NCI-H2081 (cell line): Measurements from ENCODE around the gene CAPZB.
"Not testable (repeated sequence)": the region's sequence is repeated elsewhere in the genome, so short reads cannot be mapped to it uniquely, and the experiment has no call there.

ENCODE experiments used
- DNase-seq, 2 experiments: peaks; one replicate each; lab custom pipeline; 2025; lab: John Stamatoyannopoulos, UW

The CAPZB gene

DNA sequence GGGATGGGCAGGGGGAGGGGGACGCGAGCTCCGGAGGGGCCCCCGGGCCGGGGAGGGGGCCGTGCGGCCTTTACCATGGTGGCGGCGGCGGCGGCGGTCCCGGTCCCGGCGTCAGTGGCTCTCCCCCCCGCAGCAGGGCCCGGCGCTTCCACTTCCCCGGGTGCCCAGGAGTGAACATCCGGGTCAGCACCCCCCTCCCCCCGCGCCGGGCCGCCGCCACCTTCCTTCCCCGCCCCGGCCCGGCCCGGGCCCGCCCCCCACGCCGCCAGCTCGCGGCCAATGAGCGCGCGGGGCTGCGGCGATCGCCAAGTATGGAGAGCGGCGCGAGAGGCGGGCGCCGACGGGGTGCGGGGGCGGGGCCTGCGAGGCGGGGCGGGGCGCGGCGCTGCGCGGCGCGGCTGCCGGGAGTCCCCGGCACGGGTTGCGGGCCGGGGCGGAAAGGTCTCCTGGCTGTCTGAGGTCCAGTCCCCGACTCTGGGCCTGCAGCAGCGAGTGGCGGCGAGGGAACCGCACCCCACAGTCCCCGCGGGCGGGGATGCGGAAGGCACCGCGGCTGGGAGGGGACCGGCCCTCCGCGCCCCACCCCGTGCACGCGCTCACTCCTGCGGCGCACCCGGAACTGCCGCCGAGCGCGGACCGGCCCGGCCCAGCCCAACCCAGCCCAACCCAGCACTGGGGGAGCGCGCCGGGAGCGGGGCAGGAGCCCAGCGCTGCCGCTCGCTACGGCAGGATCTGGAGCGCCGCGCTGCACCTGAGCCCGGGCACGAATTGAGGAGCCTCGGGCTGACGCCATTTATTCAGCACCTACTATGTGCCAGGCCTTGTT is at the start of gene CAPZB:
Gene CAPZB (minus strand): TSS at position 178 of the 826 bp plus-strand sequence. CDS start 101 bp downstream, at position 77.
- DNase-seq: peak; percentile 86 to 89

DNA sequence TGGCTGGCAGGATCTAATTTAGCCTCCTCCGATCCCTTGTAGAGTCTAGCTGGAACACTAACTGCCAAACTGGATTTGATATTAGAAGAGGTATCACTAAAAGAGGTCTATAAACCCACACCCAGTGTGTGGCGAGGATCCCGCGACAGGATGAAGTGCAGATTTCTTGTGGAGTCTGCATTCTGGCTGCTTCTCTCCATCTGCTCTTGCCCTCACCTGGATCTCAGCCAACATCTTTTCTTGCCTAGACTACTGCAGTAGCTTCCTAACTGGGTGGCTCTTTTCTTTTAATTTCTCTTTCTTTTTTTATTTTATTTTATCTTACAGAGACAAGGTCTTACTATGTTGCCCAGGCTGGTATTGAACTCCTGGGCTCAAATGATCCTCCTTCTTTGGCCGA is 48.9 kb upstream of the CAPZB start:
- no peak for DNase-seq

DNA sequence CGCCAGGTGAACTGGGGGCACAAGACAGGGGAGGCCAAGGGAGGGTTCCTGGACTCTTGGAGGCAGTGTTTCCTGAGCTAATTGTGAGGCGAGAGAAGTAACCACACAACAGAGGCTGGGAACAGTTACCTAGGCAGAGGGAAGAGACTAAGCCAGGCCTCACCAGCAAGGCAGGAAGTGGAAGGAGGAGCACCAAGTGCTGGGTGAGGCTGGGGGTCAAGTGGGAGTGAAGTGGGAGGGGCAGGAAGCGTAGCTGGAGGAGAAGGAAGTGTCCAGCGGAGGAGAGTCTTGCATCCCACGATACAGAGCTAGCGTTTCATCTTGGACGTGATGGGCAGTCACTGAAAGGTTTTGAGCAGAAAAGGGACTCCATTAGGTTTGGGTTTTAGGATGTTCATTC is 48.3 kb upstream of the CAPZB start:
- no peak for DNase-seq

DNA sequence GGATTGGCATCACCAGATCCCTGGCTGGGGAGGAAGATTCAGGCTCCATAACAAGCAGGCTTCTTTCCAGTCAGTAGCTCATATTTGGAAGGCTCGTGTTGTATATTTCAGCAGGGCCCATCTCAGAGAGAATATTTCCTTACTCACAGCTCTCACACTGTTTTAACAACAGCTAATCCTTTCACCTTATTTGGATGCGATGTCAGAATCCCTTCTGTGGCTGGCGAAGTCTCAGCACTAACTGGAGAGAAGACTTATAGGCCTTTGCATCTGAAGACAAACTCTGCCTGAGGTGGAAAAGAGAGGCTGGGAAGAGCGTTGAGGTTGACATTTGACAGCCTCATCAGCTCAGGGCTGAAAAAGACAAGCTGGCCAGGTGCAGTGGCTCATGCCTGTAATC is 47.2 kb upstream of the CAPZB start:
- DNase-seq: no peak

DNA sequence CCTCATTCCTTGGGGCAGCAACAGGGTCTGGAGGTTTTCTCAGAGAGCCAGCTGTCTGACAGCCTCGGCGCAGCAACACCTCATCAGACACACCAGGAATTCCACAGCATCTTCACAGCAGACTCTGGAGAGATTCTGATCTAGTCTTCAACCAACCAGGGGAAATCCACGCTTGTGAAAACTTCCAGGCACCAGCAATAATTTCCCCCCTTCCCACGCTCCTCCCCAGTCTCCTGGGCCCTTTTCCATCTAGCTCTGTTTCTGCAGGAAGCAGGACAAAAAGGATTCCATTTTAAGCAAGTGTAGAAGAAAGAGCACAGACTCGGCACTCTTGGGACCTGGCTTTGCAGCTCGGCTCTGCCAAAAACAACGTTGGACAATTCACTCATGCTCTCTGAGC is 44.3 kb upstream of the CAPZB start:
- DNase-seq: no peak

DNA sequence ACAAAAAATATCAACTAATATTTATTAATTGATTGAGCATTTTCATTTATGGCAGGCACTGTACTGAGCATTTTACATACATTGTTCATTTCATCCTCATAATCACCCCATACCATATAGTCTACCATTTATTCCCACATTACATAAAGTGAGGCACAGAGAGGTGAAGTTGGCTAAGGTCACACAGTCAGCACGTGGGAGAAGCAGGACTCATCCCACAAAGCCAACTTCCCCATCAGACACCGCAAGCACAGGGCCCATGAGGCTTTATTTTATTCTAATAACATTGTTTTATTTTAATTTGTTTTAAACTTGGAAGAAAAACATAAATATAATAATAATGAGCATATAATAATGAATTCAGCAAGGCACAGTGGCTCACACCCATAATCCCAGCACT is 43.1 kb upstream of the CAPZB start:
- DNase-seq: no peak

DNA sequence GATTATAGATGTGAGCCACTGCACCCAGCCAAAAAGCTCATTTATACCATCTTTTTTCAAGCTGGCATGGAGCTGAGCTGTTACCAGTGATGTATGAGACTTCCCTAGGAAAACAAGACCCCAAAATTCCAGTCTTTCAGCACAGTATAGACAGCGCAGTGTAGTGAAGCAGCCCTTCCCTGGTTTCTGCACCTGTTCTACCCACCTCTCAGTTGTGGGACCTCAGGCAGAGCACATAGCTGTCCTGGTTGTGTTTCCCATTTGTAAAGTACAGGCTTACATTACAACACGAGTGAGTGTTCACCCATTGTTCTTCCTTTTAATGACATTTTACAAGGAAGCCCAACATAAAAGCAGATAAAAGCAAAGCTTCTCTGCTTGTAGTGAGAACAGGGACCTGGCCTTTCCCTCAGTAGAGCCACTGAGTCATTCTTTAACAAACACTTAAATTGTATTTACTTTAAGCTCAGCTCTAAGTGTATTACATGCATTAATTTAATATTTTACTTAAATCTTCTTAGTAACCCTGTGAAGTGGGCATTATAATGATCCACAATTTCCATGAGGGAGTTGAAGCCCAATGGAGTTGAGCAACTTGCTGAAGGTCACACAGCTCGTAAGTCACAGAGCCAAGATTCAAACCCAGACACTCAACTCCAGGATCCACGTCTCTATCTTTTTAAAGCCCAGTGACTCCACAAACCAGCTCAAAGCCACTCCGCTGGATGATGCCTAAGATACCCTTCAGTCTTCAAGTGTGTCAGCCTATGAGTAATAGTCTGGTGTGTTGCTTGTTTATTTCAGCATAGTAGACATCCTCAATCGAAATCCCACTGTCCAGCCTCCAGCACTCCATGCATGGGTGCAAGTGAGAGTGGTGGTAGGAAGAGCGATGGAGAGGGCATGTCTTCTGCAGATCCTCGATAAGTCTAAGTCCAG is 40.5 kb upstream of the CAPZB start:
- DNase-seq: no peak

DNA sequence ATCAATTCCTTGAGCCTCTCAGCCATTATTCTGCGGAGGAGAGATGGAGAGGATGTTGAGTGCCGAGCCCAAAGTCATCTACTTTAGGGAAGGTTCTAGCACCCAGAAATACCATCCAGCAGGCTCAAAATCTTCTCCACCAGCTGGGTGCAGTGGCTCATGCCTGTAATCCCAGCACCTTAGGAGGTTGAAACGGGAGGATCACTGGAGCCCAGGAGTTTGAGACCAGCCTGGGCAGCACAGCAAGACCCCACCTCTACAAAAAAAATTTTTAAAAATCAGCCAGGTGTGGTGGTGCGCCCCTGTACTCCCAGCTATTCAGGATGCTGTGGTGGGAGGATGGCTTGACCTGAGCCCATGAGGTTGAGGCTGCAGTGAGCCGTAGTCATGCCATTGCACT is 39.5 kb upstream of the CAPZB start:
- no peak for DNase-seq

DNA sequence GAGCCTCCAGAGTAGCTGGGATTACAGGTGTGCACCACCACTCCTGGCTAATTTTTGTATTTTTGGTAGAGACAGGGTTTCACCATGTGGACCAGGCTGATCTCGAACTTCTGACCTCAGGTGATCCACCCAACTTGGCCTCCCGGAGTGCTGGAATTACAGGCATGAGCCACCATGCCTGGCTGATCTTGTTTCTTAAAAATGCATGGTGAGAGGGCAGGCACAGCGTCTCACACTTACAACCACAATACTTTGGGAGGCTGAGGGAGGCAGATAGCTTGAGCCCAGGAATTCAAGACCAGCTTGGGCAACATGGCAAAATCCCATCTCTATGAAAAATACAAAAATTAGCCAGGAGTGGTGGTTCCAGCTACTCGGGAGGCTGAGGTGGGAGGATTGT is 37.2 kb upstream of the CAPZB start:
- DNase-seq: not testable (repeated sequence)

DNA sequence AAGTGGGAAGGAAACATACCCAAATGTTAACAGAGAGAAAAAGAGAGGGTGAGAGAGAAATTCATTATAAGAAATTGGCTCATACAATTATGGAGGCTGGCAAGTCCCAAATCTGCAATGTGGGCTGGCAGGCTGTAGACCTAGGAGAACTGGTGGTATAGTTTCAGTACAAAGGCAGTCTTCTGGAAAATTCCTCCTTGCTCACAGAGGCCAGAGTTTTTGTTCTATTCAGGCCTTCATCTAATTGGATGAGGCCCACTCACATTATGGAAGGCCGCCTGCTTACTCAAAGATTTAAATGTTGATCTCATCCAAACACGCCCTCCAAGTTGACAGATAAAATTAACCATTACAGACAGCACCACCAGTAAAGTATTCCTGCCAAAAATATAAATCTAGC is 36.1 kb upstream of the CAPZB start:
- DNase-seq: no peak

DNA sequence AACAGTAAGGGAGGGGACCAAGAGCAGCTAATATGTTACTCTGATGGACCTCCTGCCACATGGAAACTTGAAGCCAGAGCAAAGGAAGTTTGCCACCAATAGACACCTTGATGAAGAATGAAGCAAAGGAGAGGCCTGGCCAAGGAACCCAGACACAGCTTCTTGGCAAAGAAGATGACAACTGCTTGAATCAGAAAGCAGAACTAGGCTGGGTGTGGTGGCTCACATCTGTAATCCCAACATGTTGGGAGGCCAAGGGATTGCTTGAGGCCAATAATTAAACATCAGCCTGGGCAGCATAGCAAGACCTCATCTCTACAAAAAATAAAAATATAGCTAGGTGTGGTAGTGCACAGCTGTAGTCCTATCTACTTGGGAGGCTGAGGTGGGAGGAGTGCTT is 31.7 kb upstream of the CAPZB start:
- DNase-seq: no peak

DNA sequence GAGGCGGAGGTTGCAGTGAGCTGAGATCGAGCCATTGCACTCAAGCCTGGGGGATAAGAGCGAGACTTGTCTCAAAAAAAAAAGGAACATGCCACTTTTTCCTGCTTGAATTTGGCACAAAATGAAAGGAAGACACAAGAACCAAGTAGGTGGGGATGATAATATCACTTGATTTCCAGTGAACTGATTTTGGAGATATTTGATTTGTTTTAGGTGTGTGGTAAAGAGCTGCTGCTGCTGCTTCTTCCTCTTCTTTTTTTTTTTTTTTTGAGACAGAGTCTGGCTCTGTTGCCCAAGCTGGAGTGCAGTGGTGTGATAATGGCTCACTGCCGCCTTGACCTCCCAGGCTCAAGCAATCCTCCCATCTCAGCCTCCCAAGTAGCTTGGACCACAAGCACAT is 29.9 kb upstream of the CAPZB start:
- no peak for DNase-seq

DNA sequence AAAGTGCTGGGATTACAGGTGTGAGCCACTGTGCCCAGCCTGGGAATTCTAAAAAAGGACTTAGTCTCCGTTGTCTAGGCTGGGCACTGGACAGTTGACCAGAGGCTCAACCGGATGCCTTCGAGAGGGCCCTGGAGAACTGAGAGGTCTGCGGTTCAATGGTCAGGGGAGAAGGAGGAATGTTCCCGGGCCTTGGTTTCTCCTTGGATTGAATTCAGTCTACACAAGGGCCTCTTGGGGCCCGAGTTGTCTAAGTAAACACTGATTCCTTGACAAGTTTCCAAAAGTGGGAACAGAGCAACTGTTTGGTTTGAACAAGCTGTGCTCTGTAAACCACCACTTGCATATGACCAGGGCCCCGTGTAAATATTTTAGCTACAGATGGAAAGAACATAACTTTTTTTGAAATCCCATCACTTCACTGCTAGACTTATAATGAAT is 29.1 kb upstream of the CAPZB start:
- DNase-seq: no peak

DNA sequence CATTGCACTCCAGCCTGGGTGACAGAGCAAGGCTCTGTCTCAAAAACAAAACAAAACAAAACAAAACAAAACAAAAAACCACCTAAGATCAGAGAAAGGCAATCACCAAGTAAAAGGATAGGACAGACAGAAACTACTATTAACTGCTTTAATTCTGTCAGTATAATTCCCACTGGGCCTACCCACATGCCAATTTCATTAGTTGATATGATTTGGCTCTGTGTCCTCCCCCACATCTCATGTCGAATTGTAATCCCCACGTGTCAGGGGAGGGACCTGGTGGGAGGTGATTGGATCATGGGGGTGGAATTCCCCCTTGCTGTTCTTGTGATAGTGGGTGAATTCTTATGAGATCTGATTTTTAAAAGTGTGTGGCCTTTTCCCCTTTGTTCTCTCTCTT is 27.2 kb upstream of the CAPZB start:
- DNase-seq: no peak

DNA sequence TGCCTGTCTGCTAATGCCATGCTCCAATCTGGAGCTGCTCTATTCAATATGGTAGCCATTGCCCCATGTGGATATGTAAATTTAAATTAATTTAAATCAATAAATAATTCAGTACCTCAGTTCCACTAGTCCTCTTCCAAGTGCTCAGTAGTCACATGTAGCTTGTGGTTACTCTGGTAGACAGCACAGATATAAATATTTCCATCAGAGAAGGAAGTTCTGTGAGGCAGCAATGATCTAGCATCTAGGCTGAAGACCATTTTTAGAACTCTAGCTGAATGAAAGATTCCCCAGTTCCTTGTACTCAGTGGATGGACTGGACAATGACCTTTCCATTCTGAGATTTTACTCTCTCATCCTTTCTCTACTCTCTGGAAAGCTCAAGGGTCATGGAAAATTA is 25.8 kb upstream of the CAPZB start:
- DNase-seq: no peak

DNA sequence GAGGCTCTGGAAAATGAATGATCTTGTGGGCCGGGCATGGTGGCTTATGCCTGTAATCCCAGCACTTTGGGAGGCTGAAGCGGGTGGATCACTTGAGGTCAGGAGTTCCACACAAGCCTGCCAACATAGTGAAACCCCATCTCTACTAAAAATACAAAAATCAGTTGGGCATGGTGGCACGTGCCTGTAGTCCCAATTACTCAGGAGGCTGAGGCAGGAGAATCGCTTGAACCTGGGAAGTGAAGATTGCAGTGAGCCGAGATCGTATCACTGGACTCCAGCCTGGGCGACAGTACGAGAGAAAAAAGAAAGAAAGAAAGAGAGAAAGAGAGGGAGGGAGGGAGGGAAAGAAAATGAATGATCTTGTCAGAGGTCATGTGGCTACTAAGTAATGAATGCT is 24.3 kb upstream of the CAPZB start:
- not testable (repeated sequence) for DNase-seq

DNA sequence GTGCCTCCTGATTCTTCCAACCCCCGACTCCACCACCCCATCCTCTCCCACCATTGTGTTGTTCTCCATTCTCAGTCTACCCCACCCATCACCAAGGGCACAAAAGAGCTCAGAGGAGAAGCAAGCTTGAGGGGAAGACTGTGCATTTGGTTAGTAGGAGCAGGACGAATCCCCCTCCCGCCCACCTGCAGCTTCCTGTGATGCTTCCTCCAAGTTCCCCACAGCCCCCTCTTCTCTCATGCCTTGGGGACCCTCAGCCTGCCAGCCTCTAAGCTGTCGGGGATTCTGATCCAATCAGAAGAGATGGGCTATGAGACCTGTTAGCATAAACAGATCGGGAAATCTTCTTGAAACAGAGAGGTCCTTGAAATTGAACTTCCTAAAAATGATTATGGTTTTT is 22.2 kb upstream of the CAPZB start:
- DNase-seq: no peak

DNA sequence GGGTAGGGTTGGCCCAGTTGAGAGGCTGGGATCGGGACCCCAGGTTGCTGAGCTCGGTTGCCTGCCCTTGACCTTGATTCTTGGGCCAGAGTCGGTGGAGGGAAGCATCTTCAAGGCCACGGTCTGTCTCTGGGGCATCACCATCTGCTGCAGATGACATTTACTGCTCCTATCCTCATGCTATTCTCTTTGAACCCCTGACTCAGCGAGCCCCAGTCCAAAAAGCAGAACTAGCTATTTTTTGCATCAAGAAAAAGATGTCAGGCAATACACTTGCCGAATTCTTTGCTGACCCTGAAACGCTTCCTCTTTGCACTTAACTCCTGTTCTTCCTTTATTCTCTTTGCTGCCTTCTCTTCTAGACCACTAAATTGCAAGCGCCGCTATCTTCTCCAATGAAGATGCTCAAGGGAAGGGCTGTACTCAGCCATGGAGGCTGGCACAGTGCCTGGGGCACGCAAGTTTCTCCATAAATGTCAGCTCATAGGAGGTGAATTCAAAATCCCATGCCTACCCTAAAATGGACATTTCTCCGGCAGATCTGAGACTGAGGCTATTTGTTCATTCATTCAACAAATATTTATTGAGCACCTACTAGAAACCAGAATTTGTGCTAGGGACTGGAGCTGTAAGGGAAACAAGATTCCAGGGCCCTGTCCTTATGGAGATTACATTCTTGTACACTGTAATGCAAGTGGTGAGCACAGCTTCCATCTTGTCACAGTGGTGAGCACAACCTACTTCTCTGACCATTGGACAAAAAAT is 20.5 kb upstream of the CAPZB start:
- DNase-seq: no peak

DNA sequence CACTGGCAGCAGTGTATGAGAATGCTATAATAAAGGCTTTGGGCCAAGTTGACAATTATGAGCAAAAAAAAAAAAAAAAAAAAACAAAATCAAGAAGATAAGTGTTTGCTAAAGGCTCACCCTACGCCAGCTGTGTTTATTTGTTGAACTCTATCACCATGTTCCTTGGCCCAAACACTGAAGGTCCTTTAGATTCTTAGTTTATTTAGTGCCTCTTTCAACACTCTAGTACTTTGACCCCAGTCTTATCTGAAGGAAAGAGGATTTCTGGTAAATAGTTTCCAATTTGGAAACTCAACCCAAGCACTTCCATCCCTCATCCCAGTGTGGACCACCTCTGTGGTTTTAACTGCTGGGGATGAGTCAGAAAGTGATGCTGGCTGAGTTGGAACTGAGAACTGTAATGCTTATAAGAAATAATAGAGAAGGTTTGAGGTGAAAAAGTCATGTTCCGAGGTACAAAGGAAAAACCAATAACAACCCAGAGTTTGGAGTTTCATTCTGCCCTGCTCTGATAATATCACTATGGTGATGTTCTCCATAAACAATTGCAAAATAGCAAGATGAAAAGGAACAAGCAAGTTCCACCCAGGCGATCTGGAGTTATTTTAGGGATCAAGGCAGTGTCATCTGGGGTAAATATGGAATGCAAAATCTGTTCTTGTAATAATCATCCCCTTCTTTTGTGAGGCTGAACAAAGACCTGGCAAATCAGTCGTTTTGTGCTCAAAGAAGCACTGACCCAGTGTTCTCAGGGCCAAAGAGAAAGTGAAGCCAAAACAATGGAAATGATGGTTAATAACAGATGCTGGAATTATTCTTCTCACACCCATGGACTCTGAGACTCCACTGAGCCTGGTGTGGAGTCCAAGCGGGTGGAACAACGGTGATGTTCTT is 19.7 kb upstream of the CAPZB start:
- DNase-seq: no peak

DNA sequence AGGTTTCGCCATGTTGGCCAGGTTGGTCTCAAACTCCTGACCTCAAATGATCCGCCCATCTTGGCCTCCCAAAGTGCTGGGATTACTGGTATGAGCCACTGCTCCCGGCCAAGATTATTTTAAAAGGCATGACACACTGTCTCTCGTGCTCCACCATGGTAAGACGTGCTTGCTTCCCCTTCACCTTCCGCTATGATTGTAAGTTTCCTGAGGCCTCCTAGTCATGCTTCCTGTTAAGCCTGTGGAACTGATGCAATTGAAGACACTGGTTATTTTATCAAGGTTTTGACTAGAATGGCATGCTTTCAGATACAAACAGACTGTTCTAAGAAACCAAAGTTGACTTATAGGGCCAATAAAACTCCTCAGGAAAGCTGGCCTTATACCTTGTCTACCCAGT is 16.9 kb upstream of the CAPZB start:
- not testable (repeated sequence) for DNase-seq

DNA sequence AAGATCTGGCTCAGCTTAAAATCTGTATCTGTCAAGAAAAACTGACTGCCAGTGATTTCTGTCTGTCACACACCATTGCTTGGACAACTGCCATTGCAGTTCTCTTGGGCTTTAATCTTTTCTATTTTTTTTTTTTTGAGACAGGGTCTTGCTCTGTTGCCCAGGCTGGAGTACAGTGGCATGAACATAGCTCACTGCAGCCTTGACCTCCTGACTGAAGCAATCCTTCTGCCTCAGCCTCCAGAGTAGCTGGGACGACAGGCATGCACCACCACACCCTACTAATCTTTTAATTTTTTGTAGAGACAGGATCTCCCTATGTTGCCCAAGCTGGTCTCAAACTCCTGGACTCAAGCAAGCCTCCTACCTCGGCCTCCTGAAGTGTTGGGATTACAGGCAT is 14.5 kb upstream of the CAPZB start:
- DNase-seq: not testable (repeated sequence)
